GDM1 (cell line): ENCODE measurements around the gene ADGRG7.
"Not testable (repeated sequence)": the region's sequence is repeated elsewhere in the genome, so short reads cannot be mapped to it uniquely, and the experiment has no call there.

Experiments used
- DNase-seq: peaks from one replicate; lab custom pipeline; 2025; lab: John Stamatoyannopoulos, UW

ADGRG7 gene

GRCh38 chr3:100609305-100609704, at the start of gene ADGRG7:
ADGRG7 (plus strand) TSS chr3:100609601; CDS start chr3:100609857, 256 bp downstream.
- DNase-seq: peak; percentile 44

- DNase-seq: no peak
Measured at GRCh38 chr3:100560426-100560825, 49.0 kb upstream of the ADGRG7 start.

- no peak for DNase-seq
Measured at GRCh38 chr3:100561459-100562158, 47.8 kb upstream of the ADGRG7 start.

- DNase-seq: no peak
Measured at GRCh38 chr3:100562224-100562857, 47.1 kb upstream of the ADGRG7 start.

- no peak for DNase-seq
Measured at GRCh38 chr3:100563228-100563627, 46.2 kb upstream of the ADGRG7 start.

- no peak for DNase-seq
Measured at GRCh38 chr3:100563652-100564211, 45.7 kb upstream of the ADGRG7 start.

GRCh38 chr3:100570811-100571210, 38.6 kb upstream of the ADGRG7 start:
- no peak for DNase-seq

GRCh38 chr3:100574536-100574935, 34.9 kb upstream of the ADGRG7 start:
- DNase-seq: no peak

- DNase-seq: no peak
Measured at GRCh38 chr3:100575704-100576103, 33.7 kb upstream of the ADGRG7 start.

- DNase-seq: no peak
Measured at GRCh38 chr3:100577382-100578008, 31.9 kb upstream of the ADGRG7 start.

GRCh38 chr3:100578646-100579045, 30.8 kb upstream of the ADGRG7 start:
- no peak for DNase-seq

GRCh38 chr3:100580147-100580546, 29.3 kb upstream of the ADGRG7 start:
- no peak for DNase-seq

- DNase-seq: no peak
Measured at GRCh38 chr3:100581650-100582049, 27.8 kb upstream of the ADGRG7 start.

GRCh38 chr3:100582157-100582556, 27.2 kb upstream of the ADGRG7 start:
- not testable (repeated sequence) for DNase-seq

- no peak for DNase-seq
Measured at GRCh38 chr3:100584101-100584660, 25.2 kb upstream of the ADGRG7 start.

GRCh38 chr3:100586832-100587231, 22.6 kb upstream of the ADGRG7 start:
- no peak for DNase-seq

- DNase-seq: no peak
Measured at GRCh38 chr3:100588251-100588650, 21.1 kb upstream of the ADGRG7 start.

- peak; percentile 61 for DNase-seq
Measured at GRCh38 chr3:100590114-100590839, 19.1 kb upstream of the ADGRG7 start.

GRCh38 chr3:100590840-100591147, 18.6 kb upstream of the ADGRG7 start:
- no peak for DNase-seq

GRCh38 chr3:100591411-100591810, 18.0 kb upstream of the ADGRG7 start:
- no peak for DNase-seq

- DNase-seq: no peak
Measured at GRCh38 chr3:100600181-100601042, 9.0 kb upstream of the ADGRG7 start.
